ENCODE data around the gene RPN2.
"Not testable (repeated sequence)": the region's sequence is repeated elsewhere in the genome, so short reads cannot be mapped to it uniquely, and the experiment has no call there.

Gene RPN2

GRCh38 chr20:37178839-37179682 lies at the start of gene RPN2, which contains the start of gene MROH8:
TSS of gene RPN2 (plus strand) at chr20:37179330. CDS start at chr20:37179357, 27 bp downstream.
TSS of gene MROH8 (minus strand) at chr20:37179548.
- Histone ChIP-seq H3K36me3 (ENCODE audit: control insufficient read depth, low read depth, low read length) (peaks cover 8% of the 10 kb centered on the region), H3K27ac (ENCODE audit: low read length) (peak within 1 kb of the TSS; percentile 95), H3K9me3 (ENCODE audit: control insufficient read depth, low read depth, low read length) (no peaks in the 10 kb centered on the region), H3K27me3 (ENCODE audit: control insufficient read depth, insufficient read depth, low read length) (no peaks in the 10 kb centered on the region), H3K4me3 (ENCODE audit: low read length) (peak within 1 kb of the TSS; percentile 97), H3K4me1 (ENCODE audit: control insufficient read depth, low read depth, low read length) (no peaks in the 10 kb centered on the region), H3K9ac (ENCODE audit: low read length) (peak within 1 kb of the TSS; percentile 96)

- H3K4me3 ChIP-seq (ENCODE audit: low read length): no peak overlapping the region
- H3K36me3 ChIP-seq (ENCODE audit: control insufficient read depth, low read depth, low read length): no peaks in the 10 kb centered on the region
- H3K9me3 ChIP-seq (ENCODE audit: control insufficient read depth, low read depth, low read length): no peaks in the 10 kb centered on the region
- H3K4me1 ChIP-seq (ENCODE audit: control insufficient read depth, low read depth, low read length): no peaks in the 10 kb centered on the region
- H3K9ac ChIP-seq (ENCODE audit: low read length): no peak overlapping the region
- H3K27me3 ChIP-seq (ENCODE audit: control insufficient read depth, insufficient read depth, low read length): no peaks in the 10 kb centered on the region
- no peak overlapping the region for H3K27ac ChIP-seq (ENCODE audit: low read length)
Measured at GRCh38 chr20:37131486-37131885, 47.6 kb upstream of the RPN2 start.

GRCh38 chr20:37133952-37134351 lies 45.2 kb upstream of the RPN2 start:
- Histone ChIP-seq H3K9ac (ENCODE audit: low read length) (no peak overlapping the region), H3K9me3 (ENCODE audit: control insufficient read depth, low read depth, low read length) (no peaks in the 10 kb centered on the region), H3K27me3 (ENCODE audit: control insufficient read depth, insufficient read depth, low read length) (no peaks in the 10 kb centered on the region), H3K4me3 (ENCODE audit: low read length) (no peak overlapping the region), H3K36me3 (ENCODE audit: control insufficient read depth, low read depth, low read length) (no peaks in the 10 kb centered on the region), H3K4me1 (ENCODE audit: control insufficient read depth, low read depth, low read length) (no peaks in the 10 kb centered on the region), H3K27ac (ENCODE audit: low read length) (no peak overlapping the region)

GRCh38 chr20:37137547-37137946 lies 41.6 kb upstream of the RPN2 start:
- no peaks in the 10 kb centered on the region for H3K9me3 ChIP-seq (ENCODE audit: control insufficient read depth, low read depth, low read length)
- H3K4me1 ChIP-seq (ENCODE audit: control insufficient read depth, low read depth, low read length): no peaks in the 10 kb centered on the region
- H3K27me3 ChIP-seq (ENCODE audit: control insufficient read depth, insufficient read depth, low read length): no peaks in the 10 kb centered on the region
- H3K36me3 ChIP-seq (ENCODE audit: control insufficient read depth, low read depth, low read length): no peaks in the 10 kb centered on the region
- no peak overlapping the region for H3K27ac ChIP-seq (ENCODE audit: low read length)
- H3K4me3 ChIP-seq (ENCODE audit: low read length): no peak overlapping the region
- no peak overlapping the region for H3K9ac ChIP-seq (ENCODE audit: low read length)

- H3K27ac ChIP-seq (ENCODE audit: low read length): no peak overlapping the region
- no peaks in the 10 kb centered on the region for H3K36me3 ChIP-seq (ENCODE audit: control insufficient read depth, low read depth, low read length)
- H3K27me3 ChIP-seq (ENCODE audit: control insufficient read depth, insufficient read depth, low read length): no peaks in the 10 kb centered on the region
- no peak overlapping the region for H3K4me3 ChIP-seq (ENCODE audit: low read length)
- no peaks in the 10 kb centered on the region for H3K4me1 ChIP-seq (ENCODE audit: control insufficient read depth, low read depth, low read length)
- H3K9me3 ChIP-seq (ENCODE audit: control insufficient read depth, low read depth, low read length): no peaks in the 10 kb centered on the region
- H3K9ac ChIP-seq (ENCODE audit: low read length): no peak overlapping the region
Measured at GRCh38 chr20:37142708-37143107, 36.4 kb upstream of the RPN2 start.

- no peaks in the 10 kb centered on the region for H3K9me3 ChIP-seq (ENCODE audit: control insufficient read depth, low read depth, low read length)
- no peaks in the 10 kb centered on the region for H3K27me3 ChIP-seq (ENCODE audit: control insufficient read depth, insufficient read depth, low read length)
- no peaks in the 10 kb centered on the region for H3K4me1 ChIP-seq (ENCODE audit: control insufficient read depth, low read depth, low read length)
- no peaks in the 10 kb centered on the region for H3K36me3 ChIP-seq (ENCODE audit: control insufficient read depth, low read depth, low read length)
- no peak overlapping the region for H3K4me3 ChIP-seq (ENCODE audit: low read length)
- no peak overlapping the region for H3K27ac ChIP-seq (ENCODE audit: low read length)
- no peak overlapping the region for H3K9ac ChIP-seq (ENCODE audit: low read length)
Measured at GRCh38 chr20:37144856-37145404, 34.2 kb upstream of the RPN2 start.

GRCh38 chr20:37147250-37147649 lies 31.9 kb upstream of the RPN2 start:
- Histone ChIP-seq H3K27ac (ENCODE audit: low read length) (no peak overlapping the region), H3K4me1 (ENCODE audit: control insufficient read depth, low read depth, low read length) (no peaks in the 10 kb centered on the region), H3K27me3 (ENCODE audit: control insufficient read depth, insufficient read depth, low read length) (no peaks in the 10 kb centered on the region), H3K9ac (ENCODE audit: low read length) (no peak overlapping the region), H3K36me3 (ENCODE audit: control insufficient read depth, low read depth, low read length) (no peaks in the 10 kb centered on the region), H3K4me3 (ENCODE audit: low read length) (no peak overlapping the region), H3K9me3 (ENCODE audit: control insufficient read depth, low read depth, low read length) (no peaks in the 10 kb centered on the region)

GRCh38 chr20:37150864-37151263 lies 28.3 kb upstream of the RPN2 start:
- H3K4me3 ChIP-seq (ENCODE audit: low read length); H3K9ac ChIP-seq (ENCODE audit: low read length); H3K9me3 ChIP-seq (ENCODE audit: control insufficient read depth, low read depth, low read length); H3K4me1 ChIP-seq (ENCODE audit: control insufficient read depth, low read depth, low read length); H3K36me3 ChIP-seq (ENCODE audit: control insufficient read depth, low read depth, low read length); H3K27me3 ChIP-seq (ENCODE audit: control insufficient read depth, insufficient read depth, low read length); H3K27ac ChIP-seq (ENCODE audit: low read length): not testable (repeated sequence)

GRCh38 chr20:37151529-37151928 lies 27.6 kb upstream of the RPN2 start:
- Histone ChIP-seq H3K4me3 (ENCODE audit: low read length) (no peak overlapping the region), H3K27ac (ENCODE audit: low read length) (no peak overlapping the region), H3K9ac (ENCODE audit: low read length) (no peak overlapping the region), H3K36me3 (ENCODE audit: control insufficient read depth, low read depth, low read length) (no peaks in the 10 kb centered on the region), H3K27me3 (ENCODE audit: control insufficient read depth, insufficient read depth, low read length) (no peaks in the 10 kb centered on the region), H3K4me1 (ENCODE audit: control insufficient read depth, low read depth, low read length) (no peaks in the 10 kb centered on the region), H3K9me3 (ENCODE audit: control insufficient read depth, low read depth, low read length) (no peaks in the 10 kb centered on the region)

GRCh38 chr20:37152284-37152683 lies 26.8 kb upstream of the RPN2 start:
- no peak overlapping the region for H3K9ac ChIP-seq (ENCODE audit: low read length)
- H3K4me3 ChIP-seq (ENCODE audit: low read length): no peak overlapping the region
- no peak overlapping the region for H3K27ac ChIP-seq (ENCODE audit: low read length)
- H3K36me3 ChIP-seq (ENCODE audit: control insufficient read depth, low read depth, low read length): no peaks in the 10 kb centered on the region
- H3K4me1 ChIP-seq (ENCODE audit: control insufficient read depth, low read depth, low read length): no peaks in the 10 kb centered on the region
- H3K9me3 ChIP-seq (ENCODE audit: control insufficient read depth, low read depth, low read length): no peaks in the 10 kb centered on the region
- no peaks in the 10 kb centered on the region for H3K27me3 ChIP-seq (ENCODE audit: control insufficient read depth, insufficient read depth, low read length)

GRCh38 chr20:37154684-37155298 lies 24.3 kb upstream of the RPN2 start:
- Histone ChIP-seq H3K27ac (ENCODE audit: low read length) (no peak overlapping the region), H3K27me3 (ENCODE audit: control insufficient read depth, insufficient read depth, low read length) (no peaks in the 10 kb centered on the region), H3K9me3 (ENCODE audit: control insufficient read depth, low read depth, low read length) (no peaks in the 10 kb centered on the region), H3K4me3 (ENCODE audit: low read length) (no peak overlapping the region), H3K9ac (ENCODE audit: low read length) (no peak overlapping the region), H3K36me3 (ENCODE audit: control insufficient read depth, low read depth, low read length) (no peaks in the 10 kb centered on the region), H3K4me1 (ENCODE audit: control insufficient read depth, low read depth, low read length) (no peaks in the 10 kb centered on the region)
